Breast epithelium (tissue), 4 donors: ENCODE measurements around the gene TCAF1. TPM values are rescaled to one million over a fixed set of nuclear protein-coding genes. Genes with fewer than 3 reads are reported as not detected.

Experiments
- DNase-seq, 2 donors: peaks; one replicate each; pipeline ENCODE4 v3.0.0-alpha.2; 2019; ENCODE audit warnings: low spot score in 2 of 2
- H3K27ac ChIP-seq, 2 donors: fragments of 200-600 bp; sonication (generic) in 1 of 2; one replicate each; pipeline ENCODE4 v1.5.1; 2016 to 2019; ENCODE audit warnings: mild to moderate bottlenecking in 1 of 2
- H3K27me3 ChIP-seq, 2 donors: fragments of 200-600 bp; sonication (generic) in 1 of 2; one replicate each; pipeline versions ENCODE4 v1.5.1 to v1.6.0; 2017 to 2019; ENCODE audit warnings: control low read depth in 1 of 2, mild to moderate bottlenecking in 1 of 2
- H3K36me3 ChIP-seq: fragments of 200-600 bp; one replicate; pipeline ENCODE4 v1.5.1; 2019
- H3K4me1 ChIP-seq, 2 donors: fragments of 200-600 bp; sonication (generic); one replicate each; pipeline ENCODE4 v1.5.1; 2016 to 2019; ENCODE audit warnings: control low read depth in 1 of 2
- H3K4me3 ChIP-seq, 3 donors: fragments of 200-600 bp; sonication (generic); 1 replicate in 2 of 3; 2 replicates in 1 of 3; pipeline ENCODE4 v1.5.1; 2016 to 2019; ENCODE audit warnings: mild to moderate bottlenecking in 3 of 3, moderate library complexity in 2 of 3
- H3K9me3 ChIP-seq, 2 donors: fragments of 200-600 bp; sonication (generic) in 1 of 2; one replicate each; pipeline ENCODE4 v1.5.1; 2016 to 2019; ENCODE audit warnings: control low read depth in 1 of 2
- POLR2A ChIP-seq: fragments of 450-650 bp; IDR thresholded peaks from one replicate; pipeline ENCODE4 v1.6.1; 2016; ENCODE audit warnings: antibody characterized with exemption, mild to moderate bottlenecking, moderate library complexity
- POLR2AphosphoS5 ChIP-seq, 3 donors: sonication (generic); formaldehyde crosslinking; IDR thresholded peaks; one replicate each; pipeline ENCODE4 v1.6.1; 2017; ENCODE audit warnings: antibody characterized with exemption in 3 of 3
- intact Hi-C: fragments of 100-400 bp; cut with DNase I; formaldehyde crosslinking; loops from one replicate; pipeline ENCODE4 v1.15.1; 2023; ENCODE audit warnings: low total_unique reads
- total RNA-seq, 3 donors: library from RNA; depleted of rRNA; stranded (reverse); fragments of >200 nt; gene quantifications; one replicate each; pipeline ENCODE4 v1.1.0, GENCODE V29; 2016
- TF ChIP-seq, protein P1 (sequence below), 3 donors: fragments of 450-650 bp; IDR thresholded peaks; one replicate each; pipeline ENCODE4 v1.5.1; 2016 to 2017; ENCODE audit warnings: antibody characterized with exemption in 3 of 3, mild to moderate bottlenecking in 3 of 3, moderate library complexity in 3 of 3

The TCAF1 gene
- total RNA-seq, 3 donors from 2014 or later: 44.5 to 51.4 (median 49.8) TPM

DNA sequence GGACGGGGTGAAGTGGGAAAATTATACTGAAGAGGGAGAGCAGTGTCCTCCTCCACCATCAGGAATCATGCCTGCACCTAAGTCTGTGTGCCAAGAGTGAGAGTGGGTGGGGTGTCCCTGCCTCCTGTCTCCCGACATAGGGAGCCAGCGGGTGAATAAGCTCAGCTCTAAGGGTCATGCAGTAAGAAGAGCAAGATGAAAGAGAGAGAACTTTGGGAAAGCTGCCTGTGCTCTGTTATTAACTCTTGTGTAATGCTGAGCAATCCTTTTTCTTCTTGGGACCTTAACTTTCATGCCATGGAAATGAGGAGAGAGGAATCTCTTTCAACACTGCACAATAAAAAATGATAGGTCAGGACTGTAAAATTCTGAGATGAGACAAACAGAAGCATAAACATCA, 7.9 kb upstream of the TCAF1 start:
- H3K9me3 ChIP-seq: no peaks in the 10 kb centered on the region
- no peak overlapping the region for H3K27ac ChIP-seq
- TF ChIP-seq POLR2A (no peak), POLR2AphosphoS5 (IDR thresholded peaks at IDR 0.05) (no peak)
- TF ChIP-seq, protein P1, sequence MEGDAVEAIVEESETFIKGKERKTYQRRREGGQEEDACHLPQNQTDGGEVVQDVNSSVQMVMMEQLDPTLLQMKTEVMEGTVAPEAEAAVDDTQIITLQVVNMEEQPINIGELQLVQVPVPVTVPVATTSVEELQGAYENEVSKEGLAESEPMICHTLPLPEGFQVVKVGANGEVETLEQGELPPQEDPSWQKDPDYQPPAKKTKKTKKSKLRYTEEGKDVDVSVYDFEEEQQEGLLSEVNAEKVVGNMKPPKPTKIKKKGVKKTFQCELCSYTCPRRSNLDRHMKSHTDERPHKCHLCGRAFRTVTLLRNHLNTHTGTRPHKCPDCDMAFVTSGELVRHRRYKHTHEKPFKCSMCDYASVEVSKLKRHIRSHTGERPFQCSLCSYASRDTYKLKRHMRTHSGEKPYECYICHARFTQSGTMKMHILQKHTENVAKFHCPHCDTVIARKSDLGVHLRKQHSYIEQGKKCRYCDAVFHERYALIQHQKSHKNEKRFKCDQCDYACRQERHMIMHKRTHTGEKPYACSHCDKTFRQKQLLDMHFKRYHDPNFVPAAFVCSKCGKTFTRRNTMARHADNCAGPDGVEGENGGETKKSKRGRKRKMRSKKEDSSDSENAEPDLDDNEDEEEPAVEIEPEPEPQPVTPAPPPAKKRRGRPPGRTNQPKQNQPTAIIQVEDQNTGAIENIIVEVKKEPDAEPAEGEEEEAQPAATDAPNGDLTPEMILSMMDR (IDR thresholded peaks at IDR 0.05): no peak
- no peaks in the 10 kb centered on the region for H3K36me3 ChIP-seq
- no peak overlapping the region for H3K4me3 ChIP-seq
- intact Hi-C loops: no loop called here
- no peaks in the 10 kb centered on the region for H3K4me1 ChIP-seq
- H3K27me3 ChIP-seq: no peaks in the 10 kb centered on the region
- DNase-seq: no peak

DNA sequence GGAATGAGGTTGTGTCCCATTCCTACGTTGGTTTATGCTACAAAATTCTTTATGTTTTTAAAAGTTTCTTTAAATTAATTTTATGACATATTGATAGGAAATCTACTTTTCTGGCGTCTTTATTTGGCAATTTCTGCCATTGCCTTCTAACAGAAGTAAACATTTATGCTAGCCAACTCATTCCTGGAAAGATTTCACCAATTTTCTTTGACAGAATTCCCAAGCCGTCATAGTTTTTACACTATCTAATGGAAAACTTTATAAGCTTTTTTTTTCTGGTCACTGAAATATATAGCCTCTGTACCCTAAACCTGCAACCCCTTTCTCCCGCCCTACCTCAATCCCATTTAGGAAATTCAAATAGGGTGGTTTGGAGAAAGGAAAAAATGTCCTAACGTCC, 6.1 kb upstream of the TCAF1 start:
- intact Hi-C loops: no loop called here

DNA sequence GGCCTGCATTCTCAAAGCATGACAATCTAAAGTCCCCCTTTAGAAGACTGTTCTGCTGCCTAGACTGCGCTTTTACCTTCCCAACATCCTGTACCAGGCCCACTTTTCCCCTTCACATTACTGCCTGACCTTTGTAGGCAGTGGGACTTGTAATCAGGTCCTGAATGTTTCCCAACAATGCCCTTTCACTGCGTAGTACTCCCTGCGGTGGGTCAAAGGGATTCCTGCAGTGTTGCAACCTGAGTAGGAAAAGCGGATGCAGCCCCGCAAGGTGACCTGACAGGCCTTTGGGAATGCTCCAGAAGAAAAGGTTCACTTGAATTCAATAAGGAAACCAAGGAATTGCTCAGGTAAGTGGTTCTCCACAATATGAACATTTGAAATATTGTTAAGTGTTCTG, 4.9 kb upstream of the TCAF1 start:
- no peak for DNase-seq
- no peaks in the 10 kb centered on the region for H3K27me3 ChIP-seq
- no peaks in the 10 kb centered on the region for H3K36me3 ChIP-seq
- no peak overlapping the region for H3K27ac ChIP-seq
- H3K4me3 ChIP-seq: no peak overlapping the region
- H3K4me1 ChIP-seq: no peaks in the 10 kb centered on the region
- no peaks in the 10 kb centered on the region for H3K9me3 ChIP-seq
- intact Hi-C loops: no loop called here
- TF ChIP-seq POLR2A (no peak), POLR2AphosphoS5 (IDR thresholded peaks at IDR 0.05) (no peak)
- TF ChIP-seq, protein P1 (IDR thresholded peaks at IDR 0.05): no peak

More for the DNA sequence above, 6.1 kb upstream of the TCAF1 start:
- no peaks in the 10 kb centered on the region for H3K27me3 ChIP-seq
- H3K4me3 ChIP-seq: no peak overlapping the region
- DNase-seq: no peak
- no peaks in the 10 kb centered on the region for H3K4me1 ChIP-seq
- H3K9me3 ChIP-seq: no peaks in the 10 kb centered on the region
- no peaks in the 10 kb centered on the region for H3K36me3 ChIP-seq
- no peak overlapping the region for H3K27ac ChIP-seq
- TF ChIP-seq, protein P1 (IDR thresholded peaks at IDR 0.05): no peak
- TF ChIP-seq POLR2AphosphoS5 (IDR thresholded peaks at IDR 0.05) (no peak), POLR2A (no peak)

GRCh38 chr7:143906151-143906550, 4.2 kb upstream of the TCAF1 start:
- H3K27me3 ChIP-seq: no peaks in the 10 kb centered on the region
- no peaks in the 10 kb centered on the region for H3K9me3 ChIP-seq
- TF ChIP-seq, protein P1 (IDR thresholded peaks at IDR 0.05): no peak
- TF ChIP-seq POLR2AphosphoS5 (IDR thresholded peaks at IDR 0.05) (no peak), POLR2A (no peak)
- no peaks in the 10 kb centered on the region for H3K4me1 ChIP-seq
- no peaks in the 10 kb centered on the region for H3K36me3 ChIP-seq
- intact Hi-C loops: no loop called here
- no peak for DNase-seq
- no peak overlapping the region for H3K27ac ChIP-seq
- H3K4me3 ChIP-seq: no peak overlapping the region

GRCh38 chr7:143905509-143905908, 3.5 kb upstream of the TCAF1 start:
- intact Hi-C loops: no loop called here
- no peak for DNase-seq
- no peak overlapping the region for H3K4me3 ChIP-seq
- TF ChIP-seq, protein P1 (IDR thresholded peaks at IDR 0.05): no peak
- TF ChIP-seq POLR2A (no peak), POLR2AphosphoS5 (IDR thresholded peaks at IDR 0.05) (no peak)
- H3K4me1 ChIP-seq: peaks cover 0 to 1% of the 10 kb centered on the region in 2 donors
- no peak overlapping the region for H3K27ac ChIP-seq
- H3K36me3 ChIP-seq: no peaks in the 10 kb centered on the region
- no peaks in the 10 kb centered on the region for H3K27me3 ChIP-seq
- no peaks in the 10 kb centered on the region for H3K9me3 ChIP-seq
